NCI-H748 treated with DMSO at 0.1 percent for 48 hours (cell line): ENCODE data around the gene RAB15.

ENCODE experiments used
- DNase-seq: peaks from one replicate; lab custom pipeline; 2025; lab: John Stamatoyannopoulos, UW

RAB15 gene

GRCh38 chr14:64910847-64911495 is 61.2 kb downstream of the RAB15 start:
- peak; percentile 32 for DNase-seq

GRCh38 chr14:64906022-64906421 is 66.1 kb downstream of the RAB15 start:
- DNase-seq, result no peak

- DNase-seq, result no peak
Measured at GRCh38 chr14:64899958-64900357, 72.2 kb downstream of the RAB15 start.
